GM12865 (cell line): Measurements from ENCODE around the gene CCDC192.
"Not testable (repeated sequence)": the region's sequence is repeated elsewhere in the genome, so short reads cannot be mapped to it uniquely, and the experiment has no call there.

Experiments used
- DNase-seq: peaks from one replicate; pipeline ENCODE4 v3.0.0; 2010; ENCODE audit warnings: low read depth
- H3K4me3 ChIP-seq: 2 replicates; pipeline ENCODE4 v1.5.1; 2011; ENCODE audit warnings: mild to moderate bottlenecking, low read depth, low read length, control low read depth
- TF ChIP-seq, protein P1 (sequence below): IDR thresholded peaks from 2 replicates; pipeline ENCODE4 v1.5.1; 2011; ENCODE audit warnings: low read length, control low read depth, low read depth, inconsistent platforms; ENCODE audit not compliant: insufficient read depth; ENCODE audit errors: missing control alignments

Gene CCDC192

DNA sequence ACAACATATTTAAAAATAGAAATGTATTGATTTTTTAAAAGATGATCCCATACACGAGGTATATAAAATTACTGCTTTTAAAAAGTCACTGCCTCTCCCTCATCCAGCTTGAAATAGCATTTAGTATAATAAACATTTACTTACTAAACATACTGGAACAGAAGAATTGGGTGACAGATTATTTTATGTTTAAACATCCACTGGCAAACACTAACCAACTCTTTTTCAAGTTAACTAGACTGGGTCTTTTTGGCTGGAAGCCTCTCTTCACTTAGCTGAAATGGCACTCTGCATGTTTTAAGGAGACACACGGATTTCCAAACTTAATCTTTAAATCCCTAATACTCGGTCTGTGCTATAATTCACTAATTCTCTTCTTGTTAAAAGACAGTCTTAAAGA lies 35.3 kb upstream of the CCDC192 start:
- TF ChIP-seq, protein P1, sequence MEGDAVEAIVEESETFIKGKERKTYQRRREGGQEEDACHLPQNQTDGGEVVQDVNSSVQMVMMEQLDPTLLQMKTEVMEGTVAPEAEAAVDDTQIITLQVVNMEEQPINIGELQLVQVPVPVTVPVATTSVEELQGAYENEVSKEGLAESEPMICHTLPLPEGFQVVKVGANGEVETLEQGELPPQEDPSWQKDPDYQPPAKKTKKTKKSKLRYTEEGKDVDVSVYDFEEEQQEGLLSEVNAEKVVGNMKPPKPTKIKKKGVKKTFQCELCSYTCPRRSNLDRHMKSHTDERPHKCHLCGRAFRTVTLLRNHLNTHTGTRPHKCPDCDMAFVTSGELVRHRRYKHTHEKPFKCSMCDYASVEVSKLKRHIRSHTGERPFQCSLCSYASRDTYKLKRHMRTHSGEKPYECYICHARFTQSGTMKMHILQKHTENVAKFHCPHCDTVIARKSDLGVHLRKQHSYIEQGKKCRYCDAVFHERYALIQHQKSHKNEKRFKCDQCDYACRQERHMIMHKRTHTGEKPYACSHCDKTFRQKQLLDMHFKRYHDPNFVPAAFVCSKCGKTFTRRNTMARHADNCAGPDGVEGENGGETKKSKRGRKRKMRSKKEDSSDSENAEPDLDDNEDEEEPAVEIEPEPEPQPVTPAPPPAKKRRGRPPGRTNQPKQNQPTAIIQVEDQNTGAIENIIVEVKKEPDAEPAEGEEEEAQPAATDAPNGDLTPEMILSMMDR = no peak
- no peak overlapping the region for H3K4me3 ChIP-seq
- no peak for DNase-seq

DNA sequence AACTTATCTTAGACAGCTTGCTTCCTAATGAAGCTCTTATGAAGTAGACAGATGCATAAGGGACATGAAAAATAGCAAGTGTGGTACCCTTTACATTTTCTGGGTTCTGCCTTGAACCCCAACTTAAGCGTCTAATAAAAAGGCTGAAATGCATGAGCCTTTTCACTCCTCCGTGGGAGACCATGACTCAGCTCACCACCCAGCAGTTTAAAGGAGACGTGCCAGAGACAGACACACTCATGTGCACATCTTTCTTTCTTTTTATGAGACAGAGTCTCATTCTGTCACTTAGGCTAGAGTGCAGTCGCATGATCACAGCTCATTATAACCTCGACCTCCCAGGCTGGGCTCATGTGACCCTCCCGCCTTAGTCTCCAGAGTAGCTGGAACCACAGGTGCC lies 32.0 kb upstream of the CCDC192 start:
- DNase-seq = no peak
- no peak overlapping the region for H3K4me3 ChIP-seq
- TF ChIP-seq, protein P1 = no peak

DNA sequence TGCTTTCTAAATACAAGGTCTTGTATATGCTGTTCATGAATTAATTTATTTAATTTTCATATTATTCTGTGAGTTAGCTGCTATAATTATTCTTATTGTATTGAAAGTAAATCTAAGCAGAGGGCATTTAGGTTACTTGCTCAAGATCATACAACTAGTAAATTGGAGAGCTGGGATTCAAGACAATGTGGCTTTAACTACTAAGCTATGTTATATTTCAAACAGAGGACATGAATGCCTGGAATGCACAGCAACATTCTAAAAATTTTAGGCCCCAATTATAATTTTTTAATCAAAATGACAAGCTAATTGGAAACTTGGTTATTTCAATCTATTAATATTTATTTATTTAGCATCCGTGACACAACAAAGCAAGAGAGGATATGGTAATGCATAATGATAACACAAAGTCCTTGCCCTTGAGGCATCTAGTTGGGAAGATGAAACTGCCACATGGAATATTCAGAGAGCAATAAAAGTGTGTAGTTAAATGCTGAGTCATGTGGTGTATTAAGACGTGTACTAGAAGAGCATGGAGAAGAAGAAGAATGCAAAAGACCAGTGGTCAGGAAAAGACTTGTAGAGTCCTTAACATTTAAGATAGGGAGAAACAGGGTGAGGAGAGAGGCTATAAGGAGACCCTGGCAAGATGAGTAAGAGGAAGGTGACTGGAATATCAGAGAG lies 29.9 kb upstream of the CCDC192 start:
- DNase-seq = no peak
- TF ChIP-seq, protein P1 = no peak
- no peak overlapping the region for H3K4me3 ChIP-seq

DNA sequence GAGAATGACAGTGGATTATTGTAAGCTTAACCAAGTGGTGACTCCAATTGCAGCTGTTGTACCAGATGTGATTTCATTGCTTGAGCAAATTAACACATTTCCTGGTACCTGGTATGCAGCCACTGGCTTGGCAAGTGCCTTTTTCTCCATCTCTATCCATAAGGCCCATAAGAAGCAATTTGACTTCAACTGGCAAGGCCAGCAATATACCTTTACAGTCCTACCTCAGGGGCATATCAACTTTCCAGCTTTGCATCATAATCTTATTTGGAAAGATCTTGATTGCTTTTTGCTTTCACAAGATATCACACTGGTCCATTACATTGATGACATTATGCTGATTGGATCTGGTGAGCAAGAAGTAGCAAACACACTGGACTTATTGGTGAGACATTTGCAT lies 26.2 kb upstream of the CCDC192 start:
- not testable (repeated sequence) for DNase-seq, H3K4me3 ChIP-seq

DNA sequence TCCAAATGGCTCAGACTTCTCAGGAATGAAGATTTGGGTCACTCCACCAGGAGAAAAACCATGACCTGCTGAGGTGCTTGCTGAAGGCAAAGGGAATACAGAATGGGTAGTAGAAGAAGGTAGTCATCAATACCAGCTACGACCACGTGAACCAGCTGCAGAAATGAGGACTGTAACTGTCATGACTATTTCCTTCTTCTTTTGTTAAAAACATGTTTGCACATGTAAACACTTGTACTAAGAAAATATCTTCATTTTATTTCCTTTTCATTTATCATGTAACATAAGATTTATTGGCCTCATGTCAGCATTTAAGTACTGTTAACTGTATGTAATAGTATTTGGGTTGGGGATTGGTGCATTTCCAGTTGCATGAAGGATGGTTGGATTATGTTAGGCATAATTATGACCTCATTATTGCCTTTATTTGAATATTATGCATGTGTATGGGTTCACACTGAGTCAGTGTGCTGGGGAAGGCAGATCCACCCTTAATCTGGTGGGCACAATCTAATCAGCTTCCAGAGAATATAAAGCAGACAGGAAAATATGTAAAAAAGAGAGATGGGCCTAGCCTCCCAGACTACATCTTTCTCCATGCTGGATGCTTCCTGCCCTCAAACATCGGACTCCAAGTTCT lies 23.4 kb upstream of the CCDC192 start:
- H3K4me3 ChIP-seq, DNase-seq: not testable (repeated sequence)

DNA sequence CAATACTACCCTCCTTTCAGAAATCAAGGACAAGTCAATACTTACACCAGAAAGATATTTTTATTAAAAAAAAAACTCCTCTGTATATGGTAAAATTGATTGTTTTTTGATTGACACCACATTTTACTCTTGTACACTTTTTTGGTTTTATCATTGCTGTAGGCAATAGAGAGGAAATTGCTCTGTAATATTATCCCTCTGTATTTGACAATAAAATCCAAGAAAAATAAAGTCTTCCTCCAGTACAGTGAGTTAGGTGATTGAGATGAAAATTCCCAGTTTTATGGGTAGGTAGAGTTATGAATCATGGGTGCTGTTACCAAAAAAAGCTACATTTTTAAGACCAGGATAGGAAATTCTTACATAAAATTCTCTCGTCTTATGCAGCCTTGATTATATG lies 22.6 kb upstream of the CCDC192 start:
- TF ChIP-seq, protein P1 = no peak
- DNase-seq = no peak
- H3K4me3 ChIP-seq = no peak overlapping the region

DNA sequence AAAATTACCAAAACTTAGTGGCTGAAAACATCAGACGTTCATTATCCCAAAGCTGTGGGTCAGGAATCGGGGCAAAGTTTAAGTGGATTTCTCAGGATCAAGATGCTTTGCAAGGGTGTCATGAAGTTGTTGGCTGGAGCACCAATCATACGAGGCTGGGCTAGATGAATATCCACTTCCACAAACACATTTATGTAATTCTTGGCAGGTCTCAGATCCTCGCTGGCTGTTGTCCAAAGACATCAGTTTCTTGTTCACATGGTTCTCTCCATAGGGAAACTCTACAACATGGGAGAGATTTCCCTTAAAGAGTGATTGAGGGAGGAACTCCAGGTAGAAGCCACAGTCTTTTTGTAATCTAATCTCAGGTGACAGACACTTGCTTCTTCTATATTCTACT lies 20.2 kb upstream of the CCDC192 start:
- no peak overlapping the region for H3K4me3 ChIP-seq
- DNase-seq = no peak
- TF ChIP-seq, protein P1 = no peak
